Measurements from ENCODE around the gene PCLAF.

Gene PCLAF

GRCh38 chr15:64381000-64381751 is at the start of gene PCLAF:
PCLAF (minus strand) TSS chr15:64381441; CDS start chr15:64381371, 70 bp downstream.
- CTCF ChIA-PET: interaction anchor here (0.9 kb wide), 1 partner anchor 22 kb away, joined by 3 read pairs; no protein-coding TSS in a partner anchor
- peak; percentile 82 for DNase-seq (ENCODE audit: extremely low spot score)
- POLR2A ChIA-PET: interaction anchor here (0.5 to 1.3 kb wide), 4 partner anchors 16 to 79 kb away, joined by 3 read pairs; partner anchors contain the start of gene ZNF609
- TF ChIP-seq PKNOX1 (IDR thresholded peaks at IDR 0.05): peak; percentile 98
- TF ChIP-seq TARDBP (IDR thresholded peaks at IDR 0.05): no peak
- TF ChIP-seq L3MBTL2 (conservative IDR thresholded peaks at IDR 0.05): peak; percentile 84

- CTCF ChIA-PET: no interaction called here
These were observed 48.9 kb upstream of the PCLAF start for GRCh38 chr15:64430000-64430735.

GRCh38 chr15:64429448-64429847 is 48.2 kb upstream of the PCLAF start:
- ChIA-PET CTCF (no interaction called here), POLR2A (no interaction called here)
- DNase-seq (ENCODE audit: extremely low spot score): no peak
- TF ChIP-seq PKNOX1 (IDR thresholded peaks at IDR 0.05): no peak
- TF ChIP-seq HDGF (IDR thresholded peaks at IDR 0.05; ENCODE audit: borderline replicate concordance): no peak
- TF ChIP-seq ARNT (IDR thresholded peaks at IDR 0.05): no peak
- TF ChIP-seq CTBP1 (IDR thresholded peaks at IDR 0.05; ENCODE audit: borderline replicate concordance): no peak
- TF ChIP-seq FOXK2 (IDR thresholded peaks at IDR 0.05): no peak
- no peak for TF ChIP-seq BHLHE40 (IDR thresholded peaks at IDR 0.05; ENCODE audit: borderline replicate concordance)
- no peak for TF ChIP-seq ELF4 (IDR thresholded peaks at IDR 0.05)
- TF ChIP-seq SP1 (IDR thresholded peaks at IDR 0.05): no peak
- TF ChIP-seq ZNF384 (IDR thresholded peaks at IDR 0.05): no peak
- no peak for TF ChIP-seq SUZ12 (IDR thresholded peaks at IDR 0.05)
- TF ChIP-seq LEF1 (IDR thresholded peaks at IDR 0.05; ENCODE audit: borderline replicate concordance): no peak
- no peak for TF ChIP-seq NFRKB (IDR thresholded peaks at IDR 0.05)
- no peak for TF ChIP-seq L3MBTL2 (conservative IDR thresholded peaks at IDR 0.05)

More at GRCh38 chr15:64430000-64430735, 48.9 kb upstream of the PCLAF start:
- POLR2A ChIA-PET: no interaction called here
- TF ChIP-seq FOXA1 (IDR thresholded peaks at IDR 0.05) (no peak), NFRKB (IDR thresholded peaks at IDR 0.05) (no peak), ZNF384 (IDR thresholded peaks at IDR 0.05) (no peak), TARDBP (IDR thresholded peaks at IDR 0.05) (no peak), BHLHE40 (IDR thresholded peaks at IDR 0.05; ENCODE audit: borderline replicate concordance) (no peak), ELF4 (IDR thresholded peaks at IDR 0.05) (no peak), CTBP1 (IDR thresholded peaks at IDR 0.05; ENCODE audit: borderline replicate concordance) (no peak), HDGF (IDR thresholded peaks at IDR 0.05; ENCODE audit: borderline replicate concordance) (no peak), PKNOX1 (IDR thresholded peaks at IDR 0.05) (no peak), FOXM1 (IDR thresholded peaks at IDR 0.05; ENCODE audit: borderline replicate concordance) (no peak), L3MBTL2 (conservative IDR thresholded peaks at IDR 0.05) (no peak)
- peak; percentile 6 for DNase-seq (ENCODE audit: extremely low spot score)

GRCh38 chr15:64426845-64427465 is 45.7 kb upstream of the PCLAF start:
- CTCF ChIA-PET: no interaction called here
- TF ChIP-seq ZNF384 (IDR thresholded peaks at IDR 0.05): peak; percentile 69
- TF ChIP-seq SP1 (IDR thresholded peaks at IDR 0.05): no peak
- TF ChIP-seq PKNOX1 (IDR thresholded peaks at IDR 0.05): no peak
- POLR2A ChIA-PET: no interaction called here
- no peak for DNase-seq (ENCODE audit: extremely low spot score)

GRCh38 chr15:64425221-64425620 is 44.0 kb upstream of the PCLAF start:
- no peak for DNase-seq (ENCODE audit: extremely low spot score)
- TF ChIP-seq ELF4 (IDR thresholded peaks at IDR 0.05): no peak
- no peak for TF ChIP-seq FOXA1 (IDR thresholded peaks at IDR 0.05)
- TF ChIP-seq ARNT (IDR thresholded peaks at IDR 0.05): no peak
- no peak for TF ChIP-seq L3MBTL2 (conservative IDR thresholded peaks at IDR 0.05)
- no peak for TF ChIP-seq CTBP1 (IDR thresholded peaks at IDR 0.05; ENCODE audit: borderline replicate concordance)
- TF ChIP-seq ZNF384 (IDR thresholded peaks at IDR 0.05): no peak
- TF ChIP-seq BHLHE40 (IDR thresholded peaks at IDR 0.05; ENCODE audit: borderline replicate concordance): no peak
- TF ChIP-seq FOXK2 (IDR thresholded peaks at IDR 0.05): no peak
- TF ChIP-seq FOXM1 (IDR thresholded peaks at IDR 0.05; ENCODE audit: borderline replicate concordance): no peak
- no peak for TF ChIP-seq TARDBP (IDR thresholded peaks at IDR 0.05)
- TF ChIP-seq SP1 (IDR thresholded peaks at IDR 0.05): no peak
- TF ChIP-seq SUZ12 (IDR thresholded peaks at IDR 0.05): no peak
- no peak for TF ChIP-seq LEF1 (IDR thresholded peaks at IDR 0.05; ENCODE audit: borderline replicate concordance)
- no peak for TF ChIP-seq HDGF (IDR thresholded peaks at IDR 0.05; ENCODE audit: borderline replicate concordance)
- TF ChIP-seq PKNOX1 (IDR thresholded peaks at IDR 0.05): no peak
- no peak for TF ChIP-seq NFRKB (IDR thresholded peaks at IDR 0.05)
- POLR2A ChIA-PET: no interaction called here
- CTCF ChIA-PET: no interaction called here

Data from HEK293T (cell line).